Stimulated activated naive CD8-positive, alpha-beta T cell treated with anti-CD3 and anti-CD28 coated beads, Interleukin-15, amount 100 ng/mL, for 72 hours (primary cell): ENCODE measurements around the gene RPL22L1.
A peak's percentile ranks its signal among the peaks of the same experiment; 100 is the strongest.
"Not testable (repeated sequence)": the region's sequence is repeated elsewhere in the genome, so short reads cannot be mapped to it uniquely, and the experiment has no call there.

Experiments
- ATAC-seq: fragments of 150-1000 bp; cut with Tn5 transposase; 2 replicates; pipeline ENCODE4 v1.10.0; 2021; ENCODE audit warnings: mild to moderate bottlenecking, moderate library complexity
- DNase-seq, 2 donors: peaks; one replicate each; pipeline ENCODE4 v3.0.0; 2021 to 2022
- H3K27ac Mint-ChIP-seq, 2 donors: one replicate each; pipeline ENCODE4 v1.8.0; 2022; ENCODE audit warnings: mild to moderate bottlenecking in 2 of 2, mixed read lengths in 2 of 2, moderate library complexity in 2 of 2
- H3K27me3 Mint-ChIP-seq: one replicate; pipeline ENCODE4 v1.8.0; 2022; ENCODE audit warnings: mixed read lengths
- H3K4me1 Mint-ChIP-seq: one replicate; pipeline ENCODE4 v1.8.0; 2022; ENCODE audit warnings: mild to moderate bottlenecking, mixed read lengths
- H3K4me3 Mint-ChIP-seq, 2 donors: one replicate each; pipeline ENCODE4 v1.8.0; 2022; ENCODE audit warnings: mild to moderate bottlenecking in 2 of 2, mixed read lengths in 2 of 2, moderate library complexity in 1 of 2
- H3K9me3 Mint-ChIP-seq, 2 donors: one replicate each; pipeline ENCODE4 v1.8.0; 2022; ENCODE audit warnings: mixed read lengths in 2 of 2

Gene RPL22L1

DNA sequence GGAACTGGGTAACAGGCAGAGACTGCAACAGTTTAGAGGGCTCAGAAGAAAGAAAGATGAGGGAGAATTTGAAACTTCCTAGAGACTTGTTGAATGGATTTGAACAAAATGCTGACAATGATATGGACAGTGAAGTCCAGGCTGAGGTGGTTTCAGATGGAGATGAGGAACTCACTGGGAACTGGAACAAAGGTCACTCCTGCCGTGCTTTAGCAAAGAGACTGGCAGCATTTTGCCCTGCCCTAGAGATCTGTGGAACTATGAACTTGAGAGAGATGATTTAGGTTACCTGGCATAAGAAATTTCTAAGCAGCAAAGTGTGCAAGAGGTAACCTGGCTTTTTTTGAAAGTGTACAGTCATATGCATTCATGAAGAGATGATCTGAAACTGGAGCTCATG, 26.8 kb upstream of the RPL22L1 start:
- H3K27ac Mint-ChIP-seq = no peak overlapping the region

DNA sequence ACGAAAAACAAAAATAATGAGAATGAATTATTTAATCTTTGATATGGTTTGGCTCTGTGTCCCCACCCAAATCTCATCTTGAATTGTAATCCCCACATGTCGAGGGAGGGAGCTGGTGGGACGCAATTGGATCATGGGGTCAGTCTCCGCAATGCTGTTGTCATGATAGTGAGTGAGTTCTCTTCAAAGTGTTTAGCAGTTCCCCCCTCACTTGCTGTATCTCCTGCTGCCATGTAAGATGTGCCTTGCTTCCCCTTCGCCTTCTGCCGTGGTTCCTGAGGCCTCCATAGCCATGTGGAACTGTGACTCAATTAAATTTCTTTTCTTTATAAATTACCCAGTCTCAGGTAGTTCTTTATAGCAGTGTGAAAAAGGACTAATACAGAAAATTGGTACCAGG, 26.3 kb upstream of the RPL22L1 start:
- DNase-seq, H3K27me3 Mint-ChIP-seq, H3K4me3 Mint-ChIP-seq, H3K9me3 Mint-ChIP-seq, H3K27ac Mint-ChIP-seq, H3K4me1 Mint-ChIP-seq, ATAC-seq: not testable (repeated sequence)

More for the DNA sequence above, 26.8 kb upstream of the RPL22L1 start:
- ATAC-seq (no peak), DNase-seq (no peak)
- H3K9me3 Mint-ChIP-seq = peaks cover 0 to 7% of the 10 kb centered on the region in 2 donors
- H3K4me1 Mint-ChIP-seq = peaks cover 12% of the 10 kb centered on the region
- no peak overlapping the region for H3K4me3 Mint-ChIP-seq
- no peaks in the 10 kb centered on the region for H3K27me3 Mint-ChIP-seq

DNA sequence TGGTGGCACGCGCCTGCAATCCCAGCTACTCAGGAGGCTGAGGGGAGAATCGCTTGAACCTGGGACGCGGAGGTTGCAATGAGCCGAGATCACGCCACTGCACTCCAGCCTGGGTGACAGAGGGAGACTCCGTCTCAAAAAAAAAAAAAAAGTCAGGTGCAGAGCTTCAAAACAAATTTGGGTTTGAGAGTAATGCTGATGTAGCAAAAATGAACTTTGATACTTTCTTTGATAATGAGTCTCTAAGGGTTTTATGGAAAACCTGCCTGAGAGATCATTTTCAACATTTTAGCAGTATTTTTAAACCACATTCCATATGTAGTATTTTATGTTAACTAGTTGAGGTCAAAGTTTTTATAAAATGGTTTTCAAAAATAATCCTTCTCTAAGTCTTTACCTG, 23.9 kb upstream of the RPL22L1 start:
- H3K27me3 Mint-ChIP-seq = no peaks in the 10 kb centered on the region
- no peak overlapping the region for H3K4me3 Mint-ChIP-seq
- H3K9me3 Mint-ChIP-seq = peaks cover 0 to 7% of the 10 kb centered on the region in 2 donors
- H3K27ac Mint-ChIP-seq = no peak overlapping the region
- H3K4me1 Mint-ChIP-seq = no peaks in the 10 kb centered on the region
- DNase-seq (no peak), ATAC-seq (no peak)

DNA sequence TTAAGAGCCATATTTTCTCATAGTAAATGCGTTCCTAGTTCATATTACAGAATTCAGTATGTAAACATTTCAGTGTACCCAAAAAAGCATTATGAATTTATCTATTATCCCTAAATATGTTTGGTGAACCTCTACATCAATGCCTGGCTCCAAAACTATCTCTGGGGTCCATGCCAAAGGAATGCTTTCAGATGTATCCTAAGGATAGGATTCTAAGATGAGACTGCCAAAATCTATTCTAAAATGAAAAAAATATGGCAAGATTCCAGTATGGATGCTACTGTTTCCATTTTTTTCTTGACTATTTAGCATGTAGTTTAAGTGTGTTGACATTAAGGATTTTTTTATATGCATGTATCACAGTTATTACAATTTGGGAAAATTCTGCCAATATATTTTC, 19.6 kb upstream of the RPL22L1 start:
- H3K4me3 Mint-ChIP-seq = no peak overlapping the region
- DNase-seq = no peak
- H3K27me3 Mint-ChIP-seq = no peaks in the 10 kb centered on the region
- no peak overlapping the region for H3K27ac Mint-ChIP-seq
- no peaks in the 10 kb centered on the region for H3K4me1 Mint-ChIP-seq
- peaks cover 0 to under 1% of the 10 kb centered on the region in 2 donors for H3K9me3 Mint-ChIP-seq
- ATAC-seq = no peak

DNA sequence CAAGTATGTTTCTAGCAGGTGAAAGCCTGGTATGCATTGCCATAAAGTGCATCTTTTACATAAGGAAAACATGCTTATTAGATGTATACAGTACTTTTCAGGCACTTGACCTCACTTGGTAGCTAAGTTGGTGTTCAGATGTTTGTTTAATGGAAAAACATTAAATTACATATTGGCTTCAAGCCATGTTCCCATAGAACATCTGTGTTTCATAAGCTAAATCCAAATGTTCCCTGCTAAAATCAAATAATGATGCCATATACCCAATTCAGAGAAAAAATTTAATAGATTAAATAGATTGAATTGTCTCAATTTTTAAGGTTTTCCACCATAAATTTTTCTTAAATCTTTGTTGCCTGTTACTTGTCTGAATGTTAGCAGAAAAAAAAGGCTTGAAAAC, 19.1 kb upstream of the RPL22L1 start:
- no peaks in the 10 kb centered on the region for H3K4me1 Mint-ChIP-seq
- no peak for DNase-seq
- H3K27me3 Mint-ChIP-seq = no peaks in the 10 kb centered on the region
- H3K9me3 Mint-ChIP-seq = peaks cover 0 to 4% of the 10 kb centered on the region in 2 donors
- no peak overlapping the region for H3K27ac Mint-ChIP-seq
- ATAC-seq = no peak
- no peak overlapping the region for H3K4me3 Mint-ChIP-seq

DNA sequence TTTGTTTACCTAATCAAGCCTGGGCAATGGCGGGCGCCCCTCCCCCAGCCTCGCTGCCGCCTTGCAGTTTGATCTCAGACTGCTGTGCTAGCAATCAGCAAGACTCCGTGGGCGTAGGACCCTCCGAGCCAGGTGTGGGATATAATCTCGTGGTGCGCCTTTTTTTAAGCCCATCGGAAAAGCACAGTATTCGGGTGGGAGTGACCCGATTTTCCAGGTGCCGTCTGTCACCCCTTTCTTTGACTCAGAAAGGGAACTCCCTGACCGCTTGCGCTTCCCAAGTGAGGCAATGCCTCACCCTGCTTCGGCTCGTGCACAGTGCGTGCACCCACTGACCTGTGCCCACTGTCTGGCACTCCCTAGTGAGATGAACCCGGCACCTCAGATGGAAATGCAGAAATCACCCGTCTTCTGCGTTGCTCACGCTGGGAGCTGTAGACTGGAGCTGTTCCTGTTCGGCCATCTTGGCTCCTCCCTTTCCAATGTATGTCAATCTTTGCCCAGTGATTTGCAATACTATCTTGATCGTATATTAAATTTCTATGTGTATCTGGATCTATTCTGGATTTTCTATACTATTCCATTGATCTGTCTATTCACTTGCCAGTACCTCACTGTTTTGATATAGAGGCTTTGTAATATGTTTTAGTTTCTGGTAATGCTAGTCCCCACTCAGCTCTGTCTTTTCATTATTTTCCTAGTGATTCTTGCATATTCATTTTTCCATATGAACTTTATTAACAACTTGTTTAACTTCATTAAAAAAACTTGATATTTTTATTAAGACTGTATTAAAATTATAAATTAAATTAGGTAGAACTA, 14.3 kb upstream of the RPL22L1 start:
- not testable (repeated sequence) for H3K9me3 Mint-ChIP-seq, H3K4me3 Mint-ChIP-seq, ATAC-seq, H3K4me1 Mint-ChIP-seq, H3K27ac Mint-ChIP-seq, DNase-seq, H3K27me3 Mint-ChIP-seq

DNA sequence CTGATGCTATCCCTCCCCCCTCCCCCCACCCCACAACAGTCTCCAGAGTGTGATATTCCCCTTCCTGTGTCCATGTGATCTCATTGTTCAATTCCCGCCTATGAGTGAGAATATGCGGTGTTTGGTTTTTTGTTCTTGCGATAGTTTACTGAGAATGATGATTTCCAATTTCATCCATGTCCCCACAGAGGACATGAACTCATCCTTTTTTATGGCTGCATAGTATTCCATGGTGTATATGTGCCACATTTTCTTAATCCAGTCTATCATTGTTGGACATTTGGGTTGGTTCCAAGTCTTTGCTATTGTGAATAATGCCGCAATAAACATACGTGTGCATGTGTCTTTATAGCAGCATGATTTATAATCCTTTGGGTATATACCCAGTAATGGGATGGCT, 8.7 kb upstream of the RPL22L1 start:
- not testable (repeated sequence) for H3K9me3 Mint-ChIP-seq, H3K4me1 Mint-ChIP-seq

DNA sequence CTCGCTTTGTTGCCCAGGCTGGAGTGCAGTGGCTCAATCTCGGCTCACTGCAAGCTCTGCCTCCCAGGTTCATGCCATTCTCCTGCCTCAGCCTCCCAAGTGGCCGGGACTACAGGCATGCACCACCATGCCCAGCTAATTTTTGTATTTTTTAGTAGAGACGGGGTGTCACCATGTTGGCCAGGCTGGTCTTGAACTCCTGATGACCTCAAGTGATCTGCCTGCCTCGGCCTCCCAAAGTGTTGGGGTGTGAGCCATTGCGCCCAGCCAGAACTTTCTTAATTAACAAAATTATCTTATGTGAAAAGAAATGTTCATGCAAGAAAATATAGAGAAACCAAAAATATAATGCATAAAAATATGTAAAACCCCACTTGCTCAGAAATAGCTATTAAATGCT, 7.3 kb upstream of the RPL22L1 start:
- not testable (repeated sequence) for H3K27me3 Mint-ChIP-seq, H3K4me1 Mint-ChIP-seq, H3K9me3 Mint-ChIP-seq, H3K4me3 Mint-ChIP-seq, H3K27ac Mint-ChIP-seq, DNase-seq, ATAC-seq

More for the DNA sequence above, 8.7 kb upstream of the RPL22L1 start:
- not testable (repeated sequence) for ATAC-seq, H3K27ac Mint-ChIP-seq, H3K27me3 Mint-ChIP-seq, DNase-seq, H3K4me3 Mint-ChIP-seq

DNA sequence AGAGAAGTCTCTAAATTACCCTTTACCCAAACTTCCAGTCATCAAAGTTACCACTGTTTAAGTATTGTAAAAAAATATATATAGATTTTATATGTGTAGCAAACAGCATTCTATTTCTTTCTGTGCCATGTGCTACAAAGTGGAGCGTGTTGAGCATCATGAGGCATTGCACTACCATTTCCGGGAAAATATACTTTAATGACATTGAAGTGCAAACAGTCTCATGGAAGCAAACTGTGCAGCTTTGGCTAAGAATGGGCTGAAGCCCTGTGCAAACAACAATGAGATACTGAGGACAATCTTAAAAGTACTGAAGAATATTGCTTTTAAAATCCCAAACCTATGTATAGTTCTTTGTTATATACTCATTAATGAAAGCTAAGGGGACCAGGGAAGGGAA, 6.5 kb upstream of the RPL22L1 start:
- no peaks in the 10 kb centered on the region for H3K27me3 Mint-ChIP-seq
- H3K4me3 Mint-ChIP-seq = no peak overlapping the region
- ATAC-seq (no peak), DNase-seq (no peak)
- peaks cover 0 to 3% of the 10 kb centered on the region in 2 donors for H3K9me3 Mint-ChIP-seq
- H3K27ac Mint-ChIP-seq = no peak overlapping the region
- H3K4me1 Mint-ChIP-seq = no peaks in the 10 kb centered on the region

DNA sequence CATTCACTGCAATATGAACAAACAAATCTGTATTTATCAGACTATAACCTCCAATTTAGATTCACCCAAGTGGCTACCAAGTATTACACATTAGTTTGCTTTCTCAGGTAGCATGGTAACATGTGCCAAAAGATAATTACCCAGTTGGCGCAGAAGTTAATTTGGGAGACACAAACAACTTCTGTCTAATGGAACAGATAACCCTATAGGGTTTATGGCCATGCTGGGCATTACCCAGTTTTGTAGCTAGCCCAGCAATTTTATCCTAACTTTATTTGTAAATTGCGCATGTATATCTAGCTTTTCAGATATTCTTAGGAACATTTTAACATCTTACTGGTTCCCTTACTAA, 780 bp downstream of the RPL22L1 start:
- no peaks in the 10 kb centered on the region for H3K27me3 Mint-ChIP-seq
- ATAC-seq (no peak), DNase-seq (no peak)
- peak overlapping the region; percentile 98 to 99 for H3K27ac Mint-ChIP-seq
- peaks cover 0 to 3% of the 10 kb centered on the region in 2 donors for H3K9me3 Mint-ChIP-seq
- peaks cover 21% of the 10 kb centered on the region for H3K4me1 Mint-ChIP-seq
- peak overlapping the region; percentile 95 for H3K4me3 Mint-ChIP-seq

DNA sequence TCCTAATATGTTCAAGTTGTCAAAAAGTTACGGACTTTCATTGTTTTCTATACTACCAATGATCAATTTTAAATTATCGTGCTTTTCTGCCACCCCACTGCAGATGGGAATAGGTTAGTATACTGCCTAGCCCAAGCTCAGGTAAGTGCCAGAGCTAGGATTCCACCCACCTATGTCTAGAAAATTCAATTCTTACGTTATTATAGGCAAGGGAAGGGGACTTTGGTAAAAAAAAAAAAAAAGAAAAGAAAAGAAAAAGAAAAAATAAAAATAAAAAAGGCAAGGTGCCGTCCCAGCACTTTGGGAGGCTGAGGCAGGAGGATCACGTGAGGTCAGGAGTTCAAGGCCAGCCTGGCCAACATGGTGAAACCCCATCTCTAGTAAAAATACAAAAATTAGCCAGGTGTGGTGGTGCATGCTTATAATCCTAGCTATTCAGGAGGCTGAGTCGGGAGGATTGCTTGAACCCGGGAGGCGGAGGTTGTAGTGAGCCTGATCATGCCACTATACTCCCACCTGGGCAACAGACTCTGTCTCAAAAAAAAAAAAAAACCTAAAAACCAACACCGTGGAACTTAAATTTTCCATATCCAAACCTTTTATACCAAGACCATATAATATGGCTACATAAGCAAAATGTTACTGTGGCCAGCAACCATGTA, 1.3 kb downstream of the RPL22L1 start:
- H3K4me3 Mint-ChIP-seq = peak overlapping the region; percentile 95

DNA sequence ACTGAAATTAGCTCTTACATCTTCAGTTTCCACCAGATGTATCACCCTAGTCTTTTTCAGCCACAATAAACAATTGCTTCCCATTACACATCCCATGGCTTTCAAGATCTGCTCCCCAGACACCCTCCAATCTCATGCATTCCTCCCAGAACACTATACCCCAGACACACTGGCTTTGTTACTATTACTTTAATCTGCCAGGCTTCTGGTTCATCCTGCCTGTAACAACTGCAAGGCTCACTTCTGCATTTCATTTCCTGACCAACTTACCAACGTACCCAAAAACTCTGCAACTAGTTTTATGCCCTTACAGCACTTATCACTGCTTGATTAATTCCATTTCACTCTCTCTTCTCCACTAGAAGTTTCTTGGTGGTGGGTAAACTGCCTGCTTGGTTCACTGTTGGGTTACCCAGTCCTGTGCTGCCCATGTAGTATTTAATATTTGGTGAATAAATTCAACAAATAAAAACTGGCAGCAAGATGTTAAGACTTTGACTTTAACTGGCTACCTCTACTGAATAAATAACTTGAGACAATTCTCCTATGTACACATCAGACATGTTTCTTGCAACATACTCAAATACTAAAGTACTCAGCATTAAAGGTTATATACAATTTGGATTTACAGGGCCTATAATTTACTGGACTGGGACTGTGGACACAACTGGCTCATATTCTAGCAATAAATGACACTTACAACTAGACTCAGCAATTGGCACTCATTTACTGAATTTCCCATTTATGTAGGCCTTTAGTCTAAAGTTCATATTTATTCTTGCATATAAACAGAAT, 2.7 kb downstream of the RPL22L1 start:
- peaks cover 21% of the 10 kb centered on the region for H3K4me1 Mint-ChIP-seq
- H3K27me3 Mint-ChIP-seq = no peaks in the 10 kb centered on the region
- H3K4me3 Mint-ChIP-seq = peak overlapping the region; percentile 51 to 95
- H3K9me3 Mint-ChIP-seq = no peaks in the 10 kb centered on the region
- ATAC-seq (no peak), DNase-seq (no peak)
- H3K27ac Mint-ChIP-seq = peak overlapping the region in 1 of 2 donors; percentile 96

More for the DNA sequence above, 1.3 kb downstream of the RPL22L1 start:
- Mint-ChIP-seq H3K27me3 (no peaks in the 10 kb centered on the region), H3K4me1 (peaks cover 21% of the 10 kb centered on the region), H3K9me3 (no peaks in the 10 kb centered on the region), H3K27ac (peak overlapping the region; percentile 98 to 99)
- no peak for ATAC-seq
- DNase-seq = no peak

DNA sequence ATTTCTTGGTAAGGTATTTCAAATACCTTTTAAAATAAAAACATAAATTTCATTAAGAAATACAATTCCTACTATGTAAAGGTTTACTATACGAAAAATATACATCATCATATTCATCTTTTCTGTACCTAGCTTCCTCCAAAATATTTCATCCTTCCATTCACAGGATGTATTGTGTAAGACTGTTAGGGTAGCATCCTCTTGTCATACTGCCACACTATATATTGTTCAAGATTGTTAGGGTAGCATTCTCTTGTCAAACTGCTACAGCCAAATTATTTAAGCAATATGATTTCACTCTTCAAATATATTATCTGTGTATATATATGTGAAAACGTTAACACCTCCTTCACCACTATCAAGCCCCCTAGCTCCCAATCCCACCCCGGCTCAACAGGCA, 3.5 kb downstream of the RPL22L1 start:
- ATAC-seq (no peak), DNase-seq (no peak)
- no peak overlapping the region for H3K4me3 Mint-ChIP-seq
- no peak overlapping the region for H3K27ac Mint-ChIP-seq
- peaks cover 21% of the 10 kb centered on the region for H3K4me1 Mint-ChIP-seq
- no peaks in the 10 kb centered on the region for H3K9me3 Mint-ChIP-seq
- H3K27me3 Mint-ChIP-seq = no peaks in the 10 kb centered on the region

DNA sequence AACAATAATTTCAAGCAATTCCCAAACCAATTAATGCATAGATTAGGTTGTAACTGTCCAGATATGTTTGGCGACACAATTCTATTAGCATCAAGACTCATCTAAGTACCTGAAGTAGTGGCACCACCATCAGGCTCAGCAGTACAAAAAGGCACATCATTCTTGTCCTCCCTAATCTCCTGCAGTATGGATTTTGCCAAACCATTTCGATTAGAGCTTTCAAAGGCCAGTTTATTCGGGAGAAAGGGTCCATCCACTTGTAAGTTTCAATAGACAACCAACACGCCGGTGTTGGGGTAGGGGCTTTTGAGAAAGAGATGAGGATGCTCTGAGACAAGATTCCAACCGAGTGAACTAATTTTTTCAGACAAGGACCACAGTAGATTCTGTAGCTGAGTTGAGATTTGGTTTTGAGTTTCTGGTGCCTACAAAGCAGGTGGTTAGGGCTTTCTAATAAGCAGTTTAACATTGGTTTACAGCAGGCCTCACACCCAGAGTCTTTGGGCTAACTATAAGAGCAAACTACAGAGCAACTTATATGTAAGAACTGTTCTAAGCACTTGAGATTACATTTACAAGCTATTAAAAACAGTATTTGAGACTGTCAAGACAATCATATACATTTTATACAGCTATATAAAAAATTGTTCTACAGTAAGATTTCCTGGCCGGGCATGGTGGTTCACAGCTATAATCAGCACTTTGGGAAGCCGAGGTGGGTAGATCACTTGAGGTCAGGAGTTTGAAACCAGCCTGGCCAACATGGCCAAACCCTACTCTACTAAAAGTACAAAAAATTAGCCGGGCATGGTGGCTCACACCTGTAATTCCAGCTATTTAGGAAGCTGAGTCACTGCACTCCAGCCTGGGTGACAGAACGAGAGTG, 4.5 kb downstream of the RPL22L1 start:
- H3K9me3 Mint-ChIP-seq = no peaks in the 10 kb centered on the region
- no peak for ATAC-seq
- H3K27ac Mint-ChIP-seq = peak overlapping the region in 1 of 2 donors; percentile 81
- H3K4me1 Mint-ChIP-seq = peaks cover 13% of the 10 kb centered on the region
- no peaks in the 10 kb centered on the region for H3K27me3 Mint-ChIP-seq
- DNase-seq = no peak
- H3K4me3 Mint-ChIP-seq = no peak overlapping the region
